COLO829 (cell line): ENCODE data around the gene KCNJ6.
"Not testable (repeated sequence)": the region's sequence is repeated elsewhere in the genome, so short reads cannot be mapped to it uniquely, and the experiment has no call there.

Experiments
- DNase-seq: peaks from one replicate; pipeline ENCODE4 v3.0.0; 2012; ENCODE audit warnings: low spot score

KCNJ6 gene

DNA sequence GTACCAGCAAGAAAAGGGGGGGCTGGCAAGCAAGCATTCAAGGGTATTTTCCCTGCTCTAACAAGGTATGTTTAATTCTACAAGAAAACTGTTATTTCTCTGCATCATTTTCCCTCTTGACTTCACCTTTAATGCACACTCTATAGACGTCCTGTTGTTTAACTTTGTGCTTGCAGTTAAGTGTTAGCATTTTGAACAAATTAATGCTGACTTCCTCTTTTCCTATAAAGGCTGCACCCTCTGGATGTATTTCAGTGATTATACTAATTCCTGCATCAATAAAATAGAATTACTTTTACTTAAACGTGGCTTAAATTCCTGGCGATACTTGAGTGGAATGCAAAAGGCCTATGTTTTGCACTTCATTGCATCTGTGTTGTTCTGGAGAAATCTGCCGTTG lies 183.3 kb downstream of the KCNJ6 start:
- no peak for DNase-seq

DNA sequence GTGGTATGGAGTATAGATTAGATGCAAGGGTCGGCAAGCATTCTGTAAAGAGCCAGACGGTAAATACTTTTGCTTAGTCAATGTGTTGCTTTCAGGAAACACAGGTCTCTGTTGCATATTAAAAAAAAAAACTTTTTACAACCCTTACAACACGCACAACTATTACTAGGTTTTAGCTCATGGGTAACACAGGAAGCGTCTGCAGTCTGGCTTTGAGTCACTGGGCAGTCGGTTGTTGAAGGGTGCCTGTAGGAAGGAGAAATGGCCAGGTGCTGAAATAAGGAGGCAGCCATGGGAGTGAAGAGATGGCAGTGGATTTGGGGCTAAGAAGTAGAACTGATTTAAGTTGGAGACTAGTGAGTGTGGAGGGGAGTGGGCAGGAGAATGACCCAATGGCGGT lies 192.1 kb downstream of the KCNJ6 start:
- no peak for DNase-seq

DNA sequence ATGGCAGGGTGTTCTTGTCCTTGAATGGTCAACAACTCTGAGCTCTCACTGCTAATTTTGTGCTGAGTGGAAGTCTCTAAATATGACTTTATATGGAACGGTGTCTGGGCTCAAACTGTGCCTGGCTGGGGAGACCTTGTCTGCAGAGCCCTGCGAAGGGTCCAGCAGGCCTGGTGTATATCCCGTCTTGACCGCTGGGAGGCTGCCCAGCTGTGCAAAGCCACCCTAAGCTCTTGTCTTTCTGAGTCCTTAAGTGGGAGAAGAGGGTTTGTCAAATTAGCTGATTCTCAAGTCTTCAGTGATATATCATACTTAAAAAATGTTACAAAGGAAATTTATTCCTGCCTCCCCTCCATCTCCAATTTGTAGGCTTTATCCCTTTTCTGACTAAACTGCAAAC lies 198.7 kb downstream of the KCNJ6 start:
- no peak for DNase-seq

DNA sequence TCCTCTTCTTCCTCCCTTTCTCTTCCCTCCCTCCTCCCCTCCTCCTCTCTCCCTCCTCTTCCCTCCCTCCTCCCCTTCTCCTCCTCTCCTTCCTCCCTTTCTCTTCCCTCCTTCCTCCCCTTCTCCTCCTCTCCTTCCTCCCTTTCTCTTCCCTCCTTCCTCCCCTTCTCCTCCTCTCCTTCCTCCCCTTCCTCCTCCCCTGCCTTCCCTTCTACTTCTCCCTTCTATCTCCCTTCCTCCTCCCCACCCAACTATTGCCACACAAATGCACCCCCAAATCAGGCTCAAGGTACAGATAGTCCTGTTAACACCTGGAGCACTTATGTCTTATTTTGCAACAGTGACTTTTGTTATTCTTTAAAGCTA lies 203.7 kb downstream of the KCNJ6 start:
- not testable (repeated sequence) for DNase-seq

DNA sequence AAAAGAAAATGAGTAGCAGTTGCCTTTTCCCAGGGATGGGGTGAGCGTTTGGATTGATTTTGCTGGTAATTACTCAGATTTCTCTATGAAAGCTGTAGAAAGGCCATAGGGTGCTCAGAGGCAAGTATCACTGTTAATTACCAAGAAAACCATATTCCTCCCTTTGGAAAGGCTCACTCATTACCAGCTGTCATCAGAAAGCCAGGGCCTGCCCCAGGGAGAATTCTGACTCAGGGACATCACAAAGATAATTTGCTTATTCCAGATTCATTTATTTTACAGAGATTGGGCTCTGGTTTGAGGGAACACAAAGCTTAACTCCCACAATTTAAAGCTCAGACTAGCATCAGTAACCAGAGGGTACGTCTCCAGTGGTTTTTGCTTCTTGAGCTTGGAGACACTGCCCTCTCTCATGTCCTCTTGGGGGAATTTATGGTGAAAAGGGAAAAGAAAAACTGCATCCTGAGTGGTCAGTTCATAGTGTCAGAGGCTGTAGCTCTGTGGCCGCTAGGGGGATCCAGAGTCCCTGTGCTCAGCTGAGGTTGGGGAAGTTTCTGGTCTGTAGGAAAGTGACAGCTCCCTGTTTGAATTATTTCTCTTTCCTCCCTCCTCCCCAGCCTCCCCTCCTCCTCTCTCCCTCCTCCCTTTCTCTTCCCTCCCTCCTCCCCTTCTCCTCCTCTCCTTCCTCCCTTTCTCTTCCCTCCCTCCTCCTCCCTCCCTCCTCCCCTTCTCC lies 204.3 kb downstream of the KCNJ6 start:
- peak; percentile 59 for DNase-seq

DNA sequence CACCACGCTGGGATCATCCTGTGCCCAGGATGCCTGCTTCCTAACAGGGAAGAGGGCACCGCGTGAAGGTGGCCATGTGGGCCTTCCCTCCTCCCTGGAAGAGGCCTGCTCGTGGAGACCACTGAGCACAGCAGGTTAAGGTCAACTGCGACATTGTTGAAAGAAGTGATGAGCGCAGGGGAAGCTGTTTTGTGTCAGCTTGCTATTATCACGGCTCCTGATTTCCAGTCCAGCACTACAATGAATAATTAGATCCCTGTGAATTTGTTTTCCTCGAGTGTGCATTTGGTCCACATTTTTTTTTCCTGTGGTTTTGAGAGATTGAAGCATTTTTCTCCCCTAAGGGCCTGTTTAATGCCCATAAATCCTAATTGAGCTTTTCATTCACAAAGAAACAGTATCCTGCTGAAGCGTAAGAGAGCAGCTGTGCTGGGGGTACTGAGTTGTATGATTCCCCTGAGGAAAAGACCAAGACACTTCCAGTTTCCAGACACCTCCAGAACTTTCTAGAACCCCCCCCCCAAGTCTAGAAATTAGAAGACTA lies 204.9 kb downstream of the KCNJ6 start:
- peak; percentile 16 for DNase-seq

DNA sequence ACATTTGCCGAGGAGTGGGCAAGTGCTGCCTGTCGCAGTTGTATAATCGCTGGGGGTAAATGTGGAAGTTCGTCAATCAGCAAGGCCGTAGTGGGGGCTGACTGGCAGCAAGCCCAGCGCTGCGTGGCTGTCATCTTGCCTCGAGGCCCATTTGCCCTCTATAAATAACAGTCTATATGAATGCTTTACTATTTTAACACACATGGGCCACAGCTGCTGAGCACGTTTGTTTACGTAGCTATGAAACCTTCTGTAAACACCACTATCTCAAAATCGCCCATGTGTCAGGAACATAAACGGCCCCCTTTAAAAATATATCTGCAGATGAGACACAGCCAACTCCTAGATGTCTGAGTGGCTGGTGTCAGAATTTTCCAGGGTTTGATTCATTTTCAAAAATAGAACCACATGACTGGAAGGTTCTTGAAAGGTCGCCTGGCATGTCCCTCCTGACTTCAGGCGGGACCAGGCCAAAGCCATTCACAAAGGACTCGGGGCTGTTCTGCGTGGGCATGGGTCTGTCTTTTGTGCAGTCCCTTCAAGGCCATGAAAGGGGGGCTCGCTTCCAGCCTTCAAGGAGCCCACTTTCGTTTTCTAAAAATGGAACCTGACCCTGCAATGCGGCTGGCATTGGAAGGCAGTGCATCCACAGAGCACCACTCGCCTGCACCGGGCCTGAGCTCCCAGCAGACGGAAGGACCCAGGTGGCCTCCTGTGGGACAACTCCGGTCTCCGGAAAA lies 205.5 kb downstream of the KCNJ6 start:
- DNase-seq, result peak; percentile 42

DNA sequence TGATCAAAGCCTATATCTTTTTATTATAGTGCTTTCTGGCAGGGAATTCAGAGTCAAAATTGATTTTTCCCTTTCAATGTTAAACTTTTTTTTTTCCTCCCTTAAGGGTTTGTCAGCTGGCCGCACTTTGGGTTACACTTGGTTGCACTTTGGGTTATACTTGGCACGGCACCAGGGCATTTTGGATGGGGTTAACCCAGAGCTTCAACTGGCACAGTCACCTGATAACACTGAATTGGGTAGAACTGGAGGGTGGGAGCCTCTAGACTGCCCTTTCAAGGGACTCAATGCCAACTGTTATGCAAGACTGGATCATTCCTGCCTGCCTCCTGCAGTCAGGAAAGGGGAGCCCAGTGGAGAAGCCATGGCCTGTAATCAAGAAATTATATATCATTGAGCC lies 211.5 kb downstream of the KCNJ6 start:
- DNase-seq, result no peak

DNA sequence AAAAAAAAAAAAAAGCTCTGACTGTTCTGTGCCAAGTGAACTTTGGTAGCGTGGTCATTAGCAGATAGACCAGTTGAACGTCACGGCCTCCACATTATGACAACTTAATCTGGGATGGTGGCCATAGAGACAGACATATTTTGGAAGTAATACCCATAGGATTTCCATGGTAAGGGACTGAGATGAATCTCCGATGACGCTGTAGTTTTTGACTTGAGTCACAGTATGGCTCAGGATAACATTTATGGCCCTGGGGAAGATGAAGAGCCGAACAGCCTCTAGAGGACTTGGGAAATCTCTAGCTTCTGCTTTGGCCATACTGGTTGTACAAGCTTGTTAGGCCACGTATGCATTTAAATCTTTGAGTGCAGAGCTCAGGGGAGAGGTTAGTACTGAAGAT lies 214.0 kb downstream of the KCNJ6 start:
- no peak for DNase-seq

DNA sequence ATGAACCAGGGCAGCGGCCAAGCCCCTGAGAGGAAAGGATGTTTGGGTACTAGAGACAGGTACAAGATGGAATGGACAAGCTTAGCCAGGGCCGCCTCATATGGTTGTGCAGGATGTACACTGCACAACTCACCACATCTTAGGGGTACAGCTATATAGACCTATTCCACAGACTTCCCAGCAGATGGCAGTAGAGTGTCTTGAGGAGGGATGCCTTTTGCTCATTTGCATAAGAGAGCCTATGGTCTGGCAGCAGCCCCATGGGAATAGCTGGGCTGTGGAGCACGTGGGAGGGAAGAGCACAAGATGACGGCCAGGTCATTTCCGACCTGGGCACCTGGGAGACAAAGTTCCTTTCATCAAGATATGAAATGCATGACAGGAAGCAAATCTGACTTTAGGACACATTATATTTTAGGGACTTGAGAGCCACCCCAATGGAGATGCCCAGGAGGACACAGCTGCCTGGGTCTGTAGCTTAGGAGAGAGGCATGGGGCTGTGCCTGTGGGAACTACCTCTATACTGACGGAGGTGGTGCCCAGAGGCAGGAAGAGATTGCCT lies 215.5 kb downstream of the KCNJ6 start:
- DNase-seq, result peak; percentile 95

DNA sequence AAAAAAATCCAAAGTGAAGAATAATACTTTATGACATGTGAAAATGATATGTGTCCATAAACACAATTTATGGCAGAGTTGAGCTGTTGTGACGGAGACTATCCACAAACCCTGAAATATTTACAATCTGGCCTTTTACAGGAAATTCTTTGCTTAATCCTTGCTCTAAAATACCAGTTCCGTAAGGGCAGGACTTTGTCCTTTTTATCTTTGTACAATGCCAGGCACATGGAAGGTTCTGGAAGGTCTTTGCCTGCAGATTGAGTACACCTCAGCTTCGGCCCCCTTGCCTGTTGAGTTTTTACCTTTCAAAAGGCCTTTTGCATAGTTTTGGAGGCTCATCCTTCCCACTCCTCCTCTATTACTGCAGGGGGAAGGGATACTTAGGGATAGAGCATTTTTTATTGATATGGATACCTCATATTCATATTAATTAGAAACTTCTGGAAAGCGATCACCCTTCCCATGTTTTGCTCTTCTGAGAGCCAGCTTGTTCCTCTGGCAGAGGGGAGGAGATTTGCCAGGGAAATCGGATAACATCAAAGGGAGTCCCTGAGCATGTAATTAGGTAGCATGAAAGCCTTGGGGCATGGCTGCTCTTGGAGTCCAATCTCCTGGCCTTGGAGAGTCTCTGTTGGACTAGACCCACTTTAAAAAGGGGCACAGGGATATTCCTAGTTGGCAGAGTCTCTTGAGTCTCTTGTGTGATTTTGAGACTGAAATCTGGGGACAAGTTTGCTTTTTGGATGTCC lies 217.1 kb downstream of the KCNJ6 start:
- DNase-seq, result no peak

DNA sequence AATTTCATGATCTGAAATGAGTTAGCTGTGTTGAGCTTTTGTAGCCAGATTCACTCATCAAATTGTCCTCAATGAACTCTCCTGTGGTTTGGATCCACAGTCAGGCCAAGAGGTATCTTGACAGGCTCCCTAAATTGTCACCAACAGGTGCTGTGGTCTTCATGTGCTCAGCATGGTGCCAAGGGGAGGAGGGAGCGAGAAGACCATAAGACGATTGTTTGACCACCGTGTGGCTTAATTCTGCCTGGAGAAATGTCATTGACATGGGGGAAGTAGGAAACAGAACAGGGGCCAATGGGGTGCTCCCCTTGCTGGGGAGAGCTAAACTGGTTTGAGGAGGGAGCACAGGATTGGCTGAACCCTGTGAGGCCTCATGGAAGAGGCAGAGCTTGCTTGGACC lies 219.3 kb downstream of the KCNJ6 start:
- no peak for DNase-seq

DNA sequence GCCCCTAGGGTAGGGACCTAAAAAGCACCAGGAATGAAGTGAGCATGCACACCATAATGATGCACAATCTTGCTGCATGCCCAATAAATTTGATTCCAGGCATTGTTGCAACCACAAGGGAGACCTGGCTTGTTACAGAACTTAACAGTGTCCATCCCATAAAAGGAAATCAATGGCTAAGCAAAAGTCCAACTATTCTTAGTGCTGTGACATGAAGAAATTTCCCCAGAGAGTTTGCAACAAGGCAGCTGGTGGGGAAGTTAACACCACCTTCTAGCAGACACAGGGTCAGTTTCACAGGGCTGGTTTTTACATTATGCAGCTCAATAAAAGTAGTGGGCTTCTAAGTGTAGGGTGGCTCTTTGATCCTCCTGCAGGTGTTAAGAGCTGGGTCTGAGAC lies 221.1 kb downstream of the KCNJ6 start:
- DNase-seq, result no peak

DNA sequence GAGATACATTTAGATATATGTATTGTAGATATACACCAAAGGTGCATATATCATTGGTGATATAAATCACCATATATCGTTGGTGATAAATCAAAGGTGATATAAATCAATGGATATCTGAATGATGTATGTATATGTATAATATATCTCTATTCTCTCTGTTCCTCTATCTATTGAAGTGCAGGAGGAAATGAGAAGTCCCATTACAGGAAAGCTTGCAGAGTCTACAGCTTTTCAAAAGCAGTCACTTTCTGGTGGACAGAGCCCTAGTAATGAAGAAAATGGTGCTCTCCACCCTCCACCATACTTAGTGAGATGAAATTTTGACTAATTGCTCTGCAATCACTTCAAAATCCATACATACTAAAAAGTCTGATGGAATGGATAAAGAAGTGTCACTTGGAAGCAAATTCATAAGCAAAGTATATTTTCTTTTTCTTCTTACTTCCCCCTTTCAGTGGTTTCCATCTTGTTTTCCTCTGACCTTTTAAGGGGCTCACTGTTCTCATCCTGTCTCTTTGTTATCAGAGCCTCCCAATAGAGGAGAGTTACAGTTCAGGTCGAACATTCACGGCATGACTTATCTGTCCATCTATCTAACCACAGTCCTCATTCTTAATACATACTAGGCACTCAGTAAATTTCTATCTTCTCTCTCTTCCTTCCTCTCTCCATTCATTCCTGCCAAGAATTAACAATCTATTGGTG lies 227.2 kb downstream of the KCNJ6 start:
- no peak for DNase-seq

DNA sequence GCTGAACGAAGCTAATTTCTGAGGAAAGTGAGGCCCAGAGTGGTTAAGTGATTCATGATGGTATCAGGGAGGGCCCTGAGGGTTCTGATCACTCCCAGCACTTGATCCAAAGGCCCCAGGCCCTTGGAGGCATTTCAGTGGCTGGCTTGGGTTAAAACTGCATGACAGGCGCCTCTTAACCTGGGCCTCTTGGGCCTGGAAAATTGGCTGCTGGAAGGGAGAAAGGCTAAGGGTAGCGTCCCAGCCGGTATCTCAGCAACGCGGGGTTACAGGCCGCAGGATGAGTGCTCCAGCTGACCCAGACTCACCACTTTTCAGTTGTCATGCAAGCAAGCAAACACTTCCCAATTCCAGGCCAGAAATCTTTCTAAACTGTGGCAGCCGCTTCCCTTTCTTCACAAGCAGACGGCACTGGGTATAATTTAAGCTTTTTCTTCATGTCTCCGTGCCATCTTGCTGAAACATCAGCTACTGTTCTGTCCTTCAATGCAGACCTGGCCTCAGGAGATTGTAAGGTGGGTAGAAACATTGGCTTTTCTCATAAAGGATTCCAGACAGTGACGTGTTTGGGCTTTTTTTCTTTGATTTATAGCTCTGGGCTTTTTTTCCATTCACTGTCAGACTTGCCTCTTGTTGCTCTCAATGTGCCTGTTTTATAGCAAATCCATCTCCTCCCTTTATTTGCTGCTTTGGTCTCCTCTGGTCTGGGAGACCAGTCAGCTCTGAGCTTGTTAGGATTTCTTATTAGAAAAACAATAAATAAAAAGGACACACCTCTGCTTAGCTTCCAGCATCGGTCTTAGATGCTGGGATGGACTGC lies 229.1 kb downstream of the KCNJ6 start:
- DNase-seq, result no peak

DNA sequence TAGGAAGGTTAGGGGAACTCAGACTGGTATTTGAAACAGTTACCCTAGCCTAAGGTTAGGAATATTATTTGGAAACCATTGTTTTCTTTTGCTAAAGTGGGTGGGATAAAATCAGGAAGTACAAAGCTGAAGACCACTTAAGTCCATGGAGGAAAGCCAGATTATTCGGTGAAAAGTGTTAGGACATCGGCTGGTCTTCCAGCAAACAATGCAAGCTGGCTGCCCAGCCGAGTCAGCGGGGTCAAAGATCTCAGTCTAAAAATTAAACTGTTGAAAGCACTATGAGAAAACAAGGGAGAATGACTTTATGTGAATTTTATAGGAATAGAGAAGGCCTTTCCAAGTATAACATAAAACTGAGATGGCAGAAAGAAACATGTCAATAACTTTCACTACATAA lies 231.7 kb downstream of the KCNJ6 start:
- no peak for DNase-seq

DNA sequence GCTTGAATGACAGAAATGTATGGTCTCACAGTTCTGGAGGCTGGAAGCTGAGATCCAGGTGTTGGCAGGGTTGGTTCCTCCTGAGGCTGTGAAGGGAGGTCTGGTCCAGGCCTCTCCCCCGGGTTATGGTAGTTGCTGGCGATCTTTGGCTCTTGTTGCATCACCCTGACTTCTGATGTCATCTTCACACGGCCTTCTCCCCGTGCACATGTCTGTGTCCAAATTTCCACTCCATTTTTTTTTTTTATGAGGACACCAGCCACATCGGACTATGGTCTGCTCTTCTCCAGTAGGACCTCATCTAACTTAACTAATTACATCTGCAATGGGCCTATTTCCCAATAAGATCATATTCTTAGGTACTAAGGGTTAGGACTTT lies 232.2 kb downstream of the KCNJ6 start:
- no peak for DNase-seq

DNA sequence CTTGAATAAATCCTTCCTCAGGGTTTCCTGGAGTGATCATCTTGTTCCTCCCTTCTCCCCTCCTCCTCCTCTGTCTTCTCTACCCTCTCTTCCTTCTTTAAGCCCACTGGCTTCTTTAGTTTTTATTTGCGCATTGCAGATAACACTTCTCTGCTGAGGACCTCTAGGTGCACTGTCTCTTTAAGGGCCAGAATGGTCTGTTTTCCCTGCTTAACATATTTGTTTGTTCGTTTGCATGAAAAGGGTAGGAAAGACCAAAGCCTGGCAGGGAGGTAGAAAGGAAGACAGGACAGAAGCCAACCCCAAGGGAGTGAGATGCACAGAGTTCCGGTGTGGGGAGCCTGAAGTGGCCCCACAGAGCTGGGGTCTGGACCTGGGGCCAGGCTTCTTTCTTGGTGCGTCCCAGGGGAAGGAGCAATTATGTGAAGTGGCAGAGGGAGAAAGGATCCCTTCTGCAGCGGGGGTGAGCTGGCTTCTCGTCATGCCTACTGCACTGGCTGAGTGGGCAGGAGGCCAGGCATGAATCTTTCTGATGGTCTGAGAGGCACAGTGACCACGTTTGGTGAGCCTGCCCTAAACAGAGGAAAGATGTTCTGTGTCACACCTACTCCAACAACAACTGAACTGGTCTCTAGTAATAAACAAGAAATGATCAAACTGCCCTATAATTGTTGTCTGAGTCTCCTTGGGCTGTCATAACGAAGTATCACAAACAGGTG lies 232.7 kb downstream of the KCNJ6 start:
- DNase-seq, result no peak

DNA sequence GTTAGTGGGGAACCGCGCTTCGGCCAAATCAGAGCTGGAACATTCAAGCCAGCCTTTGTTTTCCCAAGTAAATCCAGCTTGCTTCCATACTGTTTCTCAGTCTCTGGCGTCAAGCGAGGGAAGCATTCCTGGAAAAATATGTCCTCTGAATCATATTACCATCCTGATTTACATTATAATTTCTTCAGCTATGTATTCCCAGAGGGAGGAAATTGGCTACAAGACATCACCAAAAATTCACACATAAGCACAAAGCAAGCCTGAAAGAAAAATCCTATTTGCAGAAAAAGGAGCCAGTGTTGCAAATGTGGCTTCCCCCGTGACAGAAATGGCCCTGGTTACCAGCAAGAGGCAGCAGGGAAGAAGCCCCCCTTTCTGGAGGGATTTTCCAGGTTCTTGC lies 233.3 kb downstream of the KCNJ6 start:
- no peak for DNase-seq

DNA sequence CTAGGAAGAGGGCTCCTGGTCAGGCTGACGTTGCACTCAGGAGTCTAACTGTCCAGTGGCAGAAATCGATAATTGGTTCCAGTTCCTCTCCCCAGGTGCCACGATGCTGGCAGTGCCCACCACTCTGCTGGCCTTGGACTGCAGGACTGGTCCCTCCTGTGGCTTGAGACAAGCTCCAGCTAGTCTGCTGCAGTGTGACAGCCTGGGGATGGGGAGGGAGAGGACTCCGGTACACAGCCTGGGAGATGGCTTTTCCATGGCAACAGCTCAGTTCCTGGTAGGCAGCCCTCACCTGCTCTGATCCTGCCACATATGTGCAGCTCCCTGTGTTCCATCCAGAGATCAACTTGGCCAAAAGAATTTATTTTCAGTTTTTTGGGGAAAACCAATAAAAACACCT lies 239.3 kb downstream of the KCNJ6 start:
- DNase-seq, result no peak
